WTC11 (cell line): Measurements from ENCODE around the gene KYNU.

Experiments
- CREB1 ChIP-seq: sonication (generic); formaldehyde crosslinking; IDR thresholded peaks from 2 replicates; pipeline ENCODE4 v1.8.0; 2023; ENCODE audit warnings: mild to moderate bottlenecking, missing genetic modification reagents
- FOXK1 ChIP-seq: sonication (generic); formaldehyde crosslinking; IDR thresholded peaks from 2 replicates; pipeline ENCODE4 v1.8.0; 2022; ENCODE audit warnings: mild to moderate bottlenecking, moderate library complexity, missing genetic modification reagents
- MLX ChIP-seq: sonication (generic); formaldehyde crosslinking; IDR thresholded peaks from 2 replicates; pipeline ENCODE4 v1.8.1; 2023; ENCODE audit warnings: mild to moderate bottlenecking, missing genetic modification reagents, moderate library complexity
- ZNF138 ChIP-seq: sonication (generic); formaldehyde crosslinking; conservative IDR thresholded peaks from 2 replicates; pipeline ENCODE4 v1.8.1; 2022; ENCODE audit warnings: mild to moderate bottlenecking, moderate library complexity, missing genetic modification reagents
- TF ChIP-seq, protein P1 (sequence below): fragments of 200-600 bp; IDR thresholded peaks from 2 replicates; pipeline ENCODE4 v1.8.0; 2022; ENCODE audit warnings: antibody characterized with exemption

DNA sequence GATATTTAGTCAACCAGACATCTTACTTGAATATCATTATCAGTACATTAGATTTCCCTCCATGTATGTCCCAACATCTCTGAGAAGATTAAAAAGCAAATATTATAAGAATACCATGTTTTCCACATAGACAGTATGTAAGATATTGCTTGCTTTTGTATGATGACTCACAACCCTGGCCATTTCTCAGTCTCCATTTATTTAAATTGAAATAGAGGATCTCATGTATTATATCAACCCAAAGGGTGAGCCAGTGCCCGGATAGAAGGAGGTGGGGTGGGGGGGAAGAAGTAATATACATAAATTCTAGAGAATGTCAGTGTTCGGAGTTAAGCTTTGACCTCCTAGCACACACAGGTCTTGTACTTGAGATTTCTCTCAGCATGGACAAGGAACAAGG lies 109.6 kb downstream of the KYNU start:
- TF ChIP-seq FOXK1 (CRISPR knock-in tag), result no peak
- TF ChIP-seq, protein P1, sequence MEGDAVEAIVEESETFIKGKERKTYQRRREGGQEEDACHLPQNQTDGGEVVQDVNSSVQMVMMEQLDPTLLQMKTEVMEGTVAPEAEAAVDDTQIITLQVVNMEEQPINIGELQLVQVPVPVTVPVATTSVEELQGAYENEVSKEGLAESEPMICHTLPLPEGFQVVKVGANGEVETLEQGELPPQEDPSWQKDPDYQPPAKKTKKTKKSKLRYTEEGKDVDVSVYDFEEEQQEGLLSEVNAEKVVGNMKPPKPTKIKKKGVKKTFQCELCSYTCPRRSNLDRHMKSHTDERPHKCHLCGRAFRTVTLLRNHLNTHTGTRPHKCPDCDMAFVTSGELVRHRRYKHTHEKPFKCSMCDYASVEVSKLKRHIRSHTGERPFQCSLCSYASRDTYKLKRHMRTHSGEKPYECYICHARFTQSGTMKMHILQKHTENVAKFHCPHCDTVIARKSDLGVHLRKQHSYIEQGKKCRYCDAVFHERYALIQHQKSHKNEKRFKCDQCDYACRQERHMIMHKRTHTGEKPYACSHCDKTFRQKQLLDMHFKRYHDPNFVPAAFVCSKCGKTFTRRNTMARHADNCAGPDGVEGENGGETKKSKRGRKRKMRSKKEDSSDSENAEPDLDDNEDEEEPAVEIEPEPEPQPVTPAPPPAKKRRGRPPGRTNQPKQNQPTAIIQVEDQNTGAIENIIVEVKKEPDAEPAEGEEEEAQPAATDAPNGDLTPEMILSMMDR, result no peak
- no peak for TF ChIP-seq ZNF138
- TF ChIP-seq MLX, result no peak
- no peak for TF ChIP-seq CREB1 (CRISPR knock-in tag)
